Caco-2 (cell line): ENCODE measurements around the gene IER3IP1. TPM values are rescaled to one million over a fixed set of nuclear protein-coding genes. Genes with fewer than 3 reads are reported as not detected.

Experiments used
- BruUV-seq: library from RNA; stranded (reverse); fragments of 400-500 nt; replicated peaks from 2 replicates; lab custom pipeline; 2021; lab: Mats Ljungman, UMichigan
- CTCF ChIA-PET: fragments of 300-600 bp; sonication (Branson Sonifier 250); formaldehyde crosslinking; loops from one replicate; lab custom pipeline; 2022; ENCODE audit warnings: antibody characterized with exemption; lab: Charles Lee
- POLR2A ChIA-PET: fragments of 300-600 bp; sonication (Branson Sonifier 250); formaldehyde crosslinking; loops from one replicate; lab custom pipeline; 2022; ENCODE audit warnings: antibody characterized with exemption; lab: Charles Lee
- DNase-seq, 2 experiments: peaks; one replicate each; pipeline versions ENCODE4 v3.0.0 to v3.0.0-alpha.2; 2020 to 2022
- H3K27me3 ChIP-seq: replicated peaks from 2 replicates; pipeline ENCODE4 v1.6.0; 2011; ENCODE audit warnings: low read length; ENCODE audit not compliant: control insufficient read depth, insufficient read depth
- H3K36me3 ChIP-seq: 2 replicates; pipeline ENCODE4 v1.5.1; 2011; ENCODE audit warnings: low read length; ENCODE audit not compliant: control insufficient read depth, insufficient read depth
- H3K4me1 ChIP-seq: fragments of 250-450 bp; sonication (Bioruptor Pico); 2 replicates; pipeline ENCODE4 v1.5.1; 2020; ENCODE audit warnings: mild to moderate bottlenecking
- H3K4me3 ChIP-seq: 2 replicates; pipeline ENCODE4 v1.5.1; 2011; ENCODE audit warnings: low read depth, mild to moderate bottlenecking, control low read depth, low read length
- H3K9me3 ChIP-seq: fragments of 250-450 bp; sonication (Bioruptor Pico); 2 replicates; pipeline ENCODE4 v1.5.1; 2020; ENCODE audit warnings: mild to moderate bottlenecking, moderate library complexity
- H3K27ac Mint-ChIP-seq: one replicate; pipeline ENCODE4 v1.8.0; 2022; ENCODE audit warnings: mixed read lengths; ENCODE audit not compliant: unreplicated experiment
- H3K27me3 Mint-ChIP-seq: one replicate; pipeline ENCODE4 v1.8.0; 2022; ENCODE audit warnings: mixed read lengths; ENCODE audit not compliant: insufficient read depth, unreplicated experiment
- H3K36me3 Mint-ChIP-seq: one replicate; pipeline ENCODE4 v1.8.0; 2022; ENCODE audit warnings: mild to moderate bottlenecking, mixed read lengths; ENCODE audit not compliant: insufficient read depth, unreplicated experiment
- H3K4me1 Mint-ChIP-seq: one replicate; pipeline ENCODE4 v1.8.0; 2022; ENCODE audit warnings: low read depth, mixed read lengths; ENCODE audit not compliant: unreplicated experiment
- H3K4me3 Mint-ChIP-seq: one replicate; pipeline ENCODE4 v1.8.0; 2022; ENCODE audit warnings: mild to moderate bottlenecking, moderate library complexity, mixed read lengths; ENCODE audit not compliant: unreplicated experiment
- H3K9me3 Mint-ChIP-seq: one replicate; pipeline ENCODE4 v1.8.0; 2022; ENCODE audit warnings: mixed read lengths; ENCODE audit not compliant: unreplicated experiment
- CTCF ChIP-seq, 2 experiments: fragments of 200-600 bp in 1 of 2; IDR thresholded peaks; 1 replicate in 1 of 2; 2 replicates in 1 of 2; pipeline versions ENCODE4 v1.5.1 to v1.8.0; 2011 to 2022; ENCODE audit warnings: antibody characterized with exemption in 1 of 2, control low read depth in 1 of 2, inconsistent platforms in 1 of 2, low read depth in 1 of 2, low read length in 1 of 2, mild to moderate bottlenecking in 1 of 2, moderate library complexity in 1 of 2; ENCODE audit not compliant: insufficient read depth in 1 of 2, severe bottlenecking in 1 of 2, unreplicated experiment in 1 of 2
- intact Hi-C: fragments of 100-400 bp; cut with micrococcal nuclease; formaldehyde crosslinking; loops from one replicate; pipeline ENCODE4 v1.10.0; 2022; ENCODE audit not compliant: unreplicated experiment
- total RNA-seq: library from RNA; stranded (reverse); gene quantifications from 2 replicates; pipeline ENCODE4 v1.2.3, GENCODE V29; 2022

IER3IP1 gene
- total RNA-seq, 1 experiment from 2014 or later, result 5.9 TPM

GRCh38 chr18:47146206-47146605, 30.0 kb downstream of the IER3IP1 start:
- no peak for DNase-seq
- no peak overlapping the region for H3K4me3 ChIP-seq
- intact Hi-C loops, result no loop called here
- H3K36me3 ChIP-seq, result no peaks in the 10 kb centered on the region
- Mint-ChIP-seq H3K27me3 (no peaks in the 10 kb centered on the region), H3K4me3 (no peak overlapping the region), H3K27ac (no peak overlapping the region), H3K9me3 (no peaks in the 10 kb centered on the region), H3K36me3 (peaks cover 6% of the 10 kb centered on the region), H3K4me1 (peaks cover 15% of the 10 kb centered on the region)
- no peaks in the 10 kb centered on the region for H3K4me1 ChIP-seq
- CTCF ChIA-PET, result no interaction called here
- no peaks in the 10 kb centered on the region for H3K27me3 ChIP-seq
- H3K9me3 ChIP-seq, result no peaks in the 10 kb centered on the region
- no TSS peak for BruUV-seq
- POLR2A ChIA-PET, result no interaction called here
- TF ChIP-seq CTCF (IDR thresholded peaks at IDR 0.05; ENCODE audit: insufficient read depth in 1 of 2, low read depth in 1 of 2, low read length in 1 of 2, severe bottlenecking in 1 of 2, unreplicated experiment in 1 of 2), result no peak

GRCh38 chr18:47143899-47144485, 32.2 kb downstream of the IER3IP1 start:
- Mint-ChIP-seq H3K36me3 (no peaks in the 10 kb centered on the region), H3K27me3 (no peaks in the 10 kb centered on the region), H3K4me3 (no peak overlapping the region), H3K4me1 (peaks cover 5% of the 10 kb centered on the region), H3K9me3 (no peaks in the 10 kb centered on the region), H3K27ac (no peak overlapping the region)
- ChIA-PET CTCF (no interaction called here), POLR2A (no interaction called here)
- H3K4me1 ChIP-seq, result no peaks in the 10 kb centered on the region
- no peak for TF ChIP-seq CTCF (IDR thresholded peaks at IDR 0.05; ENCODE audit: insufficient read depth in 1 of 2, low read depth in 1 of 2, low read length in 1 of 2, severe bottlenecking in 1 of 2, unreplicated experiment in 1 of 2)
- no peaks in the 10 kb centered on the region for H3K9me3 ChIP-seq
- H3K36me3 ChIP-seq, result no peaks in the 10 kb centered on the region
- H3K4me3 ChIP-seq, result no peak overlapping the region
- no peaks in the 10 kb centered on the region for H3K27me3 ChIP-seq
- no TSS peak for BruUV-seq
- intact Hi-C loops, result no loop called here
- no peak for DNase-seq

GRCh38 chr18:47143153-47143552, 33.0 kb downstream of the IER3IP1 start:
- Mint-ChIP-seq H3K9me3 (no peaks in the 10 kb centered on the region), H3K4me1 (no peaks in the 10 kb centered on the region), H3K4me3 (no peak overlapping the region), H3K27me3 (no peaks in the 10 kb centered on the region), H3K36me3 (no peaks in the 10 kb centered on the region), H3K27ac (no peak overlapping the region)
- ChIA-PET CTCF (no interaction called here), POLR2A (no interaction called here)
- Histone ChIP-seq H3K9me3 (no peaks in the 10 kb centered on the region), H3K27me3 (no peaks in the 10 kb centered on the region), H3K4me3 (no peak overlapping the region), H3K36me3 (no peaks in the 10 kb centered on the region), H3K4me1 (no peaks in the 10 kb centered on the region)
- no peak for TF ChIP-seq CTCF (IDR thresholded peaks at IDR 0.05; ENCODE audit: insufficient read depth in 1 of 2, low read depth in 1 of 2, low read length in 1 of 2, severe bottlenecking in 1 of 2, unreplicated experiment in 1 of 2)
- BruUV-seq, result no TSS peak
- intact Hi-C loops, result no loop called here
- no peak for DNase-seq
